Body of pancreas (tissue), 4 donors: Measurements from ENCODE around the gene NPR3. TPM values are rescaled to one million over a fixed set of nuclear protein-coding genes. Genes with fewer than 3 reads are reported as not detected.
"Not testable (repeated sequence)": the region's sequence is repeated elsewhere in the genome, so short reads cannot be mapped to it uniquely, and the experiment has no call there.

Source experiments
- ATAC-seq: fragments of 150-250 bp; one replicate; pipeline ENCODE4 v1.9.1; 2016
- DNase-seq, 4 donors: peaks; one replicate each; pipeline ENCODE4 v3.0.0-alpha.2; 2019
- H3K27ac ChIP-seq, 4 donors: fragments of 200-600 bp; sonication (generic); 1 replicate in 3 of 4; 2 replicates in 1 of 4; pipeline versions ENCODE4 v1.5.1 to v1.6.1; 2016 to 2019; ENCODE audit warnings: mild to moderate bottlenecking in 1 of 4, mixed read lengths in 1 of 4, moderate library complexity in 1 of 4
- H3K27me3 ChIP-seq, 2 donors: fragments of 200-600 bp; sonication (generic); one replicate each; pipeline ENCODE4 v1.6.0; 2016; ENCODE audit warnings: mild to moderate bottlenecking in 1 of 2
- H3K36me3 ChIP-seq, 2 donors: fragments of 200-600 bp; sonication (generic); replicated peaks in 1 of 2; 2 replicates each; pipeline ENCODE4 v1.5.1; 2016; ENCODE audit warnings: low read depth in 2 of 2; ENCODE audit not compliant: insufficient read depth in 1 of 2
- H3K4me1 ChIP-seq: fragments of 200-600 bp; sonication (generic); one replicate; pipeline ENCODE4 v1.6.0; 2016
- H3K4me3 ChIP-seq, 2 donors: fragments of 200-600 bp; sonication (generic); 1 replicate in 1 of 2; 2 replicates in 1 of 2; pipeline ENCODE4 v1.5.1; 2016 to 2019
- H3K9me3 ChIP-seq, 3 donors: fragments of 200-600 bp; sonication (generic); 1 replicate in 2 of 3; 2 replicates in 1 of 3; pipeline ENCODE4 v1.5.1; 2016
- CTCF ChIP-seq, 7 experiments: fragments of 450-650 bp in 4 of 7; fragments of 200-600 bp in 3 of 7; sonication (generic) in 3 of 7; IDR thresholded peaks; one replicate each; pipeline ENCODE4 v1.5.1; 2016 to 2019; ENCODE audit warnings: antibody characterized with exemption in 7 of 7
- POLR2A ChIP-seq, 3 donors: fragments of 450-650 bp; IDR thresholded peaks; one replicate each; pipeline ENCODE4 v1.6.1; 2016; ENCODE audit warnings: antibody characterized with exemption in 3 of 3, mild to moderate bottlenecking in 2 of 3
- WGBS, 2 donors: methylation state at CpG; one replicate each; pipeline ENCODE4 v1.1.5; 2017; 5-methylcytosine and 5-hydroxymethylcytosine counted together
- intact Hi-C: fragments of 100-400 bp; cut with DNase I; formaldehyde crosslinking; loops from one replicate; pipeline ENCODE4 v1.15.1; 2023
- total RNA-seq, 2 donors: library from RNA; depleted of rRNA; stranded (reverse); fragments of >200 nt; gene quantifications; one replicate each; pipeline ENCODE4 v1.1.0, GENCODE V29; 2016

The NPR3 gene
- total RNA-seq, 2 donors from 2014 or later, result 2.6 to 4.7 TPM

GRCh38 chr5:32803656-32804055 is 92.5 kb downstream of the NPR3 start:
- TF ChIP-seq CTCF (IDR thresholded peaks at IDR 0.05) (no peak), POLR2A (IDR thresholded peaks at IDR 0.05) (no peak)
- no peak for DNase-seq
- intact Hi-C loops, result no loop called here
- Histone ChIP-seq H3K27ac (no peak overlapping the region), H3K36me3 (no peaks in the 10 kb centered on the region), H3K4me3 (no peak overlapping the region), H3K4me1 (no peaks in the 10 kb centered on the region), H3K27me3 (no peaks in the 10 kb centered on the region), H3K9me3 (peaks cover 0 to 3% (median 0%) of the 10 kb centered on the region in 3 donors)
- no peak for ATAC-seq
- 59 to 77% methylated on average over 3 of the region's 3 CpGs for WGBS, 2 donors

- H3K4me1 ChIP-seq, intact Hi-C loops, H3K27me3 ChIP-seq, H3K9me3 ChIP-seq, DNase-seq, H3K36me3 ChIP-seq, H3K27ac ChIP-seq, ATAC-seq, H3K4me3 ChIP-seq: not testable (repeated sequence)
- 76 to 92% methylated on average over 1 of the region's 1 CpG for WGBS, 2 donors
Measured at GRCh38 chr5:32805462-32805861, 94.3 kb downstream of the NPR3 start.

GRCh38 chr5:32805971-32806638 is 95.0 kb downstream of the NPR3 start:
- TF ChIP-seq POLR2A (IDR thresholded peaks at IDR 0.05) (no peak), CTCF (IDR thresholded peaks at IDR 0.05) (no peak)
- DNase-seq (no peak), ATAC-seq (no peak)
- H3K27ac ChIP-seq, result no peak overlapping the region
- H3K36me3 ChIP-seq, result no peaks in the 10 kb centered on the region
- H3K9me3 ChIP-seq, result no peaks in the 10 kb centered on the region
- intact Hi-C loops, result no loop called here
- peaks cover 7% of the 10 kb centered on the region for H3K4me1 ChIP-seq
- WGBS, 2 donors, result 18 to 20% methylated on average over 6 of the region's 6 CpGs
- H3K4me3 ChIP-seq, result no peak overlapping the region
- no peaks in the 10 kb centered on the region for H3K27me3 ChIP-seq

- no peaks in the 10 kb centered on the region for H3K36me3 ChIP-seq
- WGBS, 2 donors, result 56 to 69% methylated on average over 1 of the region's 1 CpG
- no peaks in the 10 kb centered on the region for H3K27me3 ChIP-seq
- H3K4me1 ChIP-seq, result peaks cover 15% of the 10 kb centered on the region
- intact Hi-C loops, result no loop called here
- no peak for ATAC-seq
- no peak overlapping the region for H3K27ac ChIP-seq
- no peak overlapping the region for H3K4me3 ChIP-seq
- no peak for TF ChIP-seq POLR2A (IDR thresholded peaks at IDR 0.05)
- TF ChIP-seq CTCF (IDR thresholded peaks at IDR 0.05), result no peak
- H3K9me3 ChIP-seq, result no peaks in the 10 kb centered on the region
- no peak for DNase-seq
Measured at GRCh38 chr5:32808783-32809182, 97.7 kb downstream of the NPR3 start.

- WGBS, 2 donors, result 54 to 55% methylated on average over 2 of the region's 2 CpGs
- Histone ChIP-seq H3K27ac (no peak overlapping the region), H3K4me3 (no peak overlapping the region), H3K27me3 (no peaks in the 10 kb centered on the region), H3K4me1 (peaks cover 15% of the 10 kb centered on the region), H3K9me3 (no peaks in the 10 kb centered on the region), H3K36me3 (no peaks in the 10 kb centered on the region)
- peak; percentile 48 for ATAC-seq
- DNase-seq, result peak in 3 of 4 donors; percentile 21 to 29 (median 26)
- TF ChIP-seq POLR2A (IDR thresholded peaks at IDR 0.05), result no peak
- TF ChIP-seq CTCF (IDR thresholded peaks at IDR 0.05), result no peak
- intact Hi-C loops, result no loop called here
Measured at GRCh38 chr5:32810804-32811203, 99.7 kb downstream of the NPR3 start.
